Hepatocyte (in vitro differentiated cells): Measurements from ENCODE around the gene MIF. TPM values are rescaled to one million over a fixed set of nuclear protein-coding genes. Genes with fewer than 3 reads are reported as not detected.

Experiments used
- DNase-seq: peaks from one replicate; pipeline ENCODE4 v3.0.0-alpha.2; 2016; ENCODE audit warnings: low spot score
- H2AFZ ChIP-seq: fragments of 200-600 bp; sonication (generic); 2 replicates; pipeline ENCODE4 v1.6.0; 2016; ENCODE audit warnings: antibody characterized with exemption, mild to moderate bottlenecking
- H3K27ac ChIP-seq: fragments of 200-600 bp; sonication (generic); 2 replicates; pipeline ENCODE4 v1.5.1; 2016; ENCODE audit warnings: mild to moderate bottlenecking
- H3K27me3 ChIP-seq: fragments of 200-600 bp; sonication (generic); 2 replicates; pipeline ENCODE4 v1.6.1; 2016
- H3K36me3 ChIP-seq: fragments of 200-600 bp; sonication (generic); replicated peaks from 2 replicates; pipeline ENCODE4 v1.5.1; 2016; ENCODE audit warnings: low read depth; ENCODE audit not compliant: insufficient read depth
- H3K4me1 ChIP-seq: fragments of 200-600 bp; sonication (generic); 2 replicates; pipeline ENCODE4 v1.5.1; 2016; ENCODE audit warnings: mild to moderate bottlenecking, moderate library complexity; ENCODE audit not compliant: insufficient read depth
- H3K4me2 ChIP-seq: fragments of 200-600 bp; sonication (generic); 2 replicates; pipeline ENCODE4 v1.6.0; 2016
- H3K4me3 ChIP-seq: fragments of 200-600 bp; sonication (generic); 2 replicates; pipeline ENCODE4 v1.5.1; 2016; ENCODE audit warnings: mild to moderate bottlenecking
- H3K79me2 ChIP-seq: fragments of 200-600 bp; sonication (generic); 2 replicates; pipeline ENCODE4 v1.6.0; 2017; ENCODE audit warnings: mild to moderate bottlenecking
- H3K9me2 ChIP-seq: fragments of 200-600 bp; sonication (generic); replicated peaks from 2 replicates; pipeline ENCODE4 v1.6.0; 2017; ENCODE audit warnings: mild to moderate bottlenecking; ENCODE audit not compliant: insufficient read depth
- H3K9me3 ChIP-seq: fragments of 200-600 bp; sonication (generic); 2 replicates; pipeline ENCODE4 v1.5.1; 2016; ENCODE audit warnings: low read depth, mild to moderate bottlenecking
- H4K20me1 ChIP-seq: fragments of 200-600 bp; sonication (generic); 2 replicates; pipeline ENCODE4 v1.6.0; 2016; ENCODE audit warnings: mild to moderate bottlenecking; ENCODE audit not compliant: insufficient read depth, poor library complexity, severe bottlenecking
- CTCF ChIP-seq: fragments of 200-600 bp; sonication (generic); IDR thresholded peaks from 2 replicates; pipeline ENCODE4 v1.5.1; 2016; ENCODE audit warnings: antibody characterized with exemption, mild to moderate bottlenecking; ENCODE audit not compliant: poor library complexity
- EZH2 ChIP-seq: fragments of 200-600 bp; sonication (generic); IDR thresholded peaks from 2 replicates; pipeline ENCODE4 v1.6.1; 2016; ENCODE audit warnings: antibody characterized with exemption, mild to moderate bottlenecking, borderline replicate concordance
- EZH2phosphoT487 ChIP-seq: fragments of 200-600 bp; sonication (generic); IDR thresholded peaks from one replicate; pipeline ENCODE4 v1.6.1; 2018; ENCODE audit warnings: antibody characterized with exemption, mild to moderate bottlenecking, low read depth, moderate library complexity; ENCODE audit not compliant: unreplicated experiment, severe bottlenecking
- WGBS: methylation state at CpG from one replicate; pipeline ENCODE4 v1.1.6; 2016; ENCODE audit warnings: low lambda C conversion rate; ENCODE audit errors: missing lambda C conversion rate; 5-methylcytosine and 5-hydroxymethylcytosine counted together
- polyA plus RNA-seq: library from polyadenylated mRNA; unstranded; fragments of >200 nt; fragmentation: Nextera tagmentation; extraction: Ambion mirVana; gene quantifications from 2 replicates; pipeline ENCODE4 v1.2.1, GENCODE V29; 2016
- total RNA-seq: library from RNA; depleted of rRNA; stranded (reverse); fragments of >200 nt; gene quantifications from 2 replicates; pipeline ENCODE4 v1.2.3, GENCODE V29; 2014

Gene MIF
- total and polyA plus RNA-seq, 2 experiments from 2014 or later: 240 to 2,070 TPM

GRCh38 chr22:23883658-23884057 is 10.5 kb upstream of the MIF start:
- no peak overlapping the region for H2AFZ ChIP-seq
- no peak for TF ChIP-seq EZH2phosphoT487
- TF ChIP-seq EZH2: no peak
- TF ChIP-seq CTCF: no peak
- DNase-seq: no peak
- no peak overlapping the region for H3K4me3 ChIP-seq
- H3K36me3 ChIP-seq: no peaks in the 10 kb centered on the region
- H3K4me2 ChIP-seq: no peak overlapping the region
- 97% methylated on average over 9 of the region's 9 CpGs for WGBS
- no peaks in the 10 kb centered on the region for H3K9me2 ChIP-seq
- no peaks in the 10 kb centered on the region for H4K20me1 ChIP-seq
- H3K79me2 ChIP-seq: no peaks in the 10 kb centered on the region
- no peaks in the 10 kb centered on the region for H3K27me3 ChIP-seq
- no peaks in the 10 kb centered on the region for H3K9me3 ChIP-seq
- H3K4me1 ChIP-seq: no peaks in the 10 kb centered on the region
- no peak overlapping the region for H3K27ac ChIP-seq

GRCh38 chr22:23884140-23884539 is 10.0 kb upstream of the MIF start:
- H3K36me3 ChIP-seq: no peaks in the 10 kb centered on the region
- H3K4me3 ChIP-seq: no peak overlapping the region
- H2AFZ ChIP-seq: no peak overlapping the region

GRCh38 chr22:23888615-23889401 is 5.4 kb upstream of the MIF start:
- H3K27ac ChIP-seq: peak overlapping the region; percentile 58
- H3K79me2 ChIP-seq: no peaks in the 10 kb centered on the region
- no peaks in the 10 kb centered on the region for H3K9me2 ChIP-seq
- no peak overlapping the region for H3K4me2 ChIP-seq
- H3K27me3 ChIP-seq: no peaks in the 10 kb centered on the region
- H4K20me1 ChIP-seq: no peaks in the 10 kb centered on the region
- H3K9me3 ChIP-seq: no peaks in the 10 kb centered on the region
- H3K4me3 ChIP-seq: no peak overlapping the region
- 75% methylated on average over 10 of the region's 11 CpGs for WGBS
- TF ChIP-seq EZH2phosphoT487: no peak
- TF ChIP-seq CTCF: peak; percentile 14
- no peak for TF ChIP-seq EZH2
- no peaks in the 10 kb centered on the region for H3K36me3 ChIP-seq
- no peak for DNase-seq
- peaks cover 8% of the 10 kb centered on the region for H3K4me1 ChIP-seq
- H2AFZ ChIP-seq: no peak overlapping the region

More at GRCh38 chr22:23884140-23884539, 10.0 kb upstream of the MIF start:
- WGBS: 96% methylated on average over 9 of the region's 9 CpGs
- H4K20me1 ChIP-seq: no peaks in the 10 kb centered on the region
- TF ChIP-seq CTCF (no peak), EZH2 (no peak), EZH2phosphoT487 (no peak)
- H3K4me2 ChIP-seq: no peak overlapping the region
- H3K9me3 ChIP-seq: no peaks in the 10 kb centered on the region
- DNase-seq: no peak
- no peaks in the 10 kb centered on the region for H3K4me1 ChIP-seq
- H3K27me3 ChIP-seq: no peaks in the 10 kb centered on the region
- no peaks in the 10 kb centered on the region for H3K79me2 ChIP-seq
- H3K9me2 ChIP-seq: no peaks in the 10 kb centered on the region
- H3K27ac ChIP-seq: no peak overlapping the region
